ENCODE measurements around the gene YY2.

YY2 gene

GRCh38 chrX:21843179-21843578 lies 12.6 kb upstream of the YY2 start:
- Histone ChIP-seq H3K36me3 (ENCODE audit: low read length) (no peaks in the 10 kb centered on the region), H3K4me2 (ENCODE audit: low read depth, low read length, poor library complexity, severe bottlenecking) (no peak overlapping the region), H3K27me3 (ENCODE audit: low read length) (no peaks in the 10 kb centered on the region), H3K79me2 (ENCODE audit: insufficient read depth, low read length) (0 out of 2 replicates have a peak, but pooled peaks cover 6% of the 10 kb centered on the region), H3K9me3 (ENCODE audit: insufficient read depth, low read length) (no peaks in the 10 kb centered on the region), H3K9me2 (replicated peaks; ENCODE audit: insufficient read depth, low read length) (no peaks in the 10 kb centered on the region), H3K27ac (ENCODE audit: low read depth, low read length) (no peak overlapping the region), H3F3A (ENCODE audit: insufficient read depth) (no peaks in the 10 kb centered on the region), H2AFZ (ENCODE audit: low read depth, low read length, severe bottlenecking) (no peak overlapping the region), H4K20me1 (ENCODE audit: low read depth, low read length) (no peaks in the 10 kb centered on the region), H3K4me3 (ENCODE audit: insufficient read depth, low read length, poor library complexity, severe bottlenecking) (no peak overlapping the region), H3K9ac (ENCODE audit: low read length) (no peak overlapping the region)
- TF ChIP-seq EZH2phosphoT487 (conservative IDR thresholded peaks at IDR 0.05; ENCODE audit: low read length) (no peak), CTCF (IDR thresholded peaks at IDR 0.05; ENCODE audit: insufficient read depth, low read length, poor library complexity, severe bottlenecking) (no peak)

GRCh38 chrX:21845096-21845495 lies 10.7 kb upstream of the YY2 start:
- H3K9me3 ChIP-seq (ENCODE audit: insufficient read depth, low read length) = no peaks in the 10 kb centered on the region
- TF ChIP-seq CTCF (IDR thresholded peaks at IDR 0.05; ENCODE audit: insufficient read depth, low read length, poor library complexity, severe bottlenecking) = no peak
- TF ChIP-seq EZH2phosphoT487 (conservative IDR thresholded peaks at IDR 0.05; ENCODE audit: low read length) = no peak
- H3K36me3 ChIP-seq (ENCODE audit: low read length) = no peaks in the 10 kb centered on the region
- 0 out of 2 replicates have a peak, but pooled peaks cover 6% of the 10 kb centered on the region for H3K79me2 ChIP-seq (ENCODE audit: insufficient read depth, low read length)
- H3K27me3 ChIP-seq (ENCODE audit: low read length) = no peaks in the 10 kb centered on the region
- no peaks in the 10 kb centered on the region for H4K20me1 ChIP-seq (ENCODE audit: low read depth, low read length)
- no peaks in the 10 kb centered on the region for H3F3A ChIP-seq (ENCODE audit: insufficient read depth)
- no peak overlapping the region for H2AFZ ChIP-seq (ENCODE audit: low read depth, low read length, severe bottlenecking)
- no peak overlapping the region for H3K4me2 ChIP-seq (ENCODE audit: low read depth, low read length, poor library complexity, severe bottlenecking)
- H3K9me2 ChIP-seq (replicated peaks; ENCODE audit: insufficient read depth, low read length) = no peaks in the 10 kb centered on the region
- no peak overlapping the region for H3K27ac ChIP-seq (ENCODE audit: low read depth, low read length)
- H3K9ac ChIP-seq (ENCODE audit: low read length) = no peak overlapping the region
- no peak overlapping the region for H3K4me3 ChIP-seq (ENCODE audit: insufficient read depth, low read length, poor library complexity, severe bottlenecking)

GRCh38 chrX:21847342-21847741 lies 8.4 kb upstream of the YY2 start:
- TF ChIP-seq EZH2phosphoT487 (conservative IDR thresholded peaks at IDR 0.05; ENCODE audit: low read length) (no peak), CTCF (IDR thresholded peaks at IDR 0.05; ENCODE audit: insufficient read depth, low read length, poor library complexity, severe bottlenecking) (no peak)
- Histone ChIP-seq H3K79me2 (ENCODE audit: insufficient read depth, low read length) (no peaks in the 10 kb centered on the region), H2AFZ (ENCODE audit: low read depth, low read length, severe bottlenecking) (no peak overlapping the region), H3K4me2 (ENCODE audit: low read depth, low read length, poor library complexity, severe bottlenecking) (no peak overlapping the region), H3K27ac (ENCODE audit: low read depth, low read length) (no peak overlapping the region), H3F3A (ENCODE audit: insufficient read depth) (no peaks in the 10 kb centered on the region), H3K9me2 (replicated peaks; ENCODE audit: insufficient read depth, low read length) (no peaks in the 10 kb centered on the region), H3K9me3 (ENCODE audit: insufficient read depth, low read length) (no peaks in the 10 kb centered on the region), H3K4me3 (ENCODE audit: insufficient read depth, low read length, poor library complexity, severe bottlenecking) (no peak overlapping the region), H3K9ac (ENCODE audit: low read length) (no peak overlapping the region), H3K36me3 (ENCODE audit: low read length) (no peaks in the 10 kb centered on the region), H4K20me1 (ENCODE audit: low read depth, low read length) (no peaks in the 10 kb centered on the region), H3K27me3 (ENCODE audit: low read length) (no peaks in the 10 kb centered on the region)
